GM21786 (cell line): ENCODE measurements around the gene RAB27A.
"Not testable (repeated sequence)": the region's sequence is repeated elsewhere in the genome, so short reads cannot be mapped to it uniquely, and the experiment has no call there.

ENCODE experiments used
- ATAC-seq: cut with Tn5 transposase; IDR thresholded peaks from one replicate; pipeline ENCODE4 v1.9.1; 2021; ENCODE audit not compliant: unreplicated experiment

RAB27A gene

DNA sequence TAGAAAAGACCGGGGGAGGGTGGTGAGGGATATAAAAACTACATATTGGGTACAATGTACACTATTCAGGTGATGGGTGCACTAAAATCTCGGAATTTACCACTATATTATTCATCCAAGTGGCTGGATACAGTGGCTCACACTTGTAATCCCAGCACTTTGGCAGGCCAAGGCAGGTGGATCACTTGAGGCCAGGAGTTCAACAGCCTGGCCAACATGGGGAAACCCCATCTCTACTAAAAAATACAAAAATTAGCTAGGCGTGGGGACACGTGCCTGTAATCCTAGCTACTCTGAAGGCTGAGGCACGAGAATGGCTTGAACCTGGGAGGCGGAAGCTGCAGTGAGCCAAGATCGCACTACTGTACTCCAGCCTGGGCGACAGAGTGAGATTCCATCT is 37.4 kb downstream of the RAB27A start:
- not testable (repeated sequence) for ATAC-seq

DNA sequence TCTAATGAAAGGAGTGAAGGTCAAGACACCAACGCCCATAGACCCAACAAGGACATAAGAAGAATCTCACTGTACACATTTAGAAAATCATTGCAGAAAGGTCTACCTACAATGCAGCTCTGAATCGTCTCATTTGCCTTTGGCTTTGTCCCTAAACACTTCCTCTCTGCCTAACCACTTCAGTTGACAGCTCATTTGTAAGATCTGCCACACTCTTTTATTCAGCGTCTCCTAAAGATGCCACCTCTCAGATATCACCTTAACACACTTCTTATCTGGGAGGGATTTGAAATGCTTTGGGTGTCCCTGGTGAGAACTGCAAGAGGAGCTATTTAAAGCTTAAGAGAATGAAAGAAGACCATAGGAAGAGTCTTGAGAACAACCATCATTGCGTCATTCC is 38.7 kb downstream of the RAB27A start:
- no peak for ATAC-seq

DNA sequence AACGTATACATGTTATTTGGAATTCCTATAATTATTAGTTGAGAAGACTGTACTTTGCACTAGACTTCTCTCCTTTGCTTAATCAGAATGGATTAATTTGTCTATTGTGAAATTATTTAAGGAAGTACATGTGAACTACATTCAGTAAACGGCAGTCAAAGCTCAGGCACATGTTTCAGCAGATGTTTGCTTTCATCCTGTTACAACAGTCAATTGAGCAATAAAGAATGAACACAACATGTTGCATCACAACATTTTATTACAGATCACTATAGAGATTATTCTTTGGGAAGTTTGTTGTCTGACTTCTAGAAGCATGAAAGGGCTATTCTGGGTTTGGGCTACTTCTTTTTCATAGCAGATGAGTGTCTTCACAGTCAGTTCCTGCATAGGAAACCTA is 39.2 kb downstream of the RAB27A start:
- ATAC-seq: no peak

DNA sequence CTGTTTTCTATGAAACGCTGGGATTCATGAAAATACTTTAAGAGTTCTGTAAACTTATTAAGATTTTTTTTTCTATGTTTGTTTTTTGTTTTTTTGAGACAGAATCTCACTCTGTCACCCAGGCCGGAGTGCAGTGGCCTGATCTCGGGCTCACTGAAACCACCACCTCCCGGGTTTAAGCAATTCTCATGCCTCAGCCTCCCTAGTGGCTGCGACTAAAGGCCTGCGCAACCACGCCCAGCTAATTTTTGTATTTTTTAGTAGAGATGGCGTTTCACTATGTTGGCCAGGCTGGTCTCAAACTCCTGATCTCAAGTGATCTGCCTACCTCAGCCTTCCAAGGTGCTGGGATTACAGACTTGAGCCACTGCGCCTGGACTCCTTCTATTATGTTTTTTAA is 39.7 kb downstream of the RAB27A start:
- ATAC-seq: not testable (repeated sequence)

DNA sequence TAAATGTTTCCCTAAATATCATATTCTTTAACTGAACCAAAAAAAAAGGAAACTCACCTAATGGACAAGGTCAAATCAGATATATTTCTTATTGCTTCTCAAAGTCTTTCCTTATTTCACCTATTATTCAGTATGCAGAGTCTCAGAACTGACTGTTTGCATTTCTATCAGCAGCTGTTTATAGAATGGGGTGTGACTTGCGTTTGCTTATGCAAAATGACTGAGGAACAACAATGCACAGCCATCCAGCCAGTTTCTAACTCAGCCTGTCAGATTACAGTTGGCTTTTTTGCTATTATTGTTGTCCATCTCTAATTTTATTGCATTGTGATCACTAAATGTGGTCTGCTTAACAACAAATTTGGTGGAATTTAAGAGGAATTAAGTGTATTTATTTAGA is 40.7 kb downstream of the RAB27A start:
- ATAC-seq: no peak

DNA sequence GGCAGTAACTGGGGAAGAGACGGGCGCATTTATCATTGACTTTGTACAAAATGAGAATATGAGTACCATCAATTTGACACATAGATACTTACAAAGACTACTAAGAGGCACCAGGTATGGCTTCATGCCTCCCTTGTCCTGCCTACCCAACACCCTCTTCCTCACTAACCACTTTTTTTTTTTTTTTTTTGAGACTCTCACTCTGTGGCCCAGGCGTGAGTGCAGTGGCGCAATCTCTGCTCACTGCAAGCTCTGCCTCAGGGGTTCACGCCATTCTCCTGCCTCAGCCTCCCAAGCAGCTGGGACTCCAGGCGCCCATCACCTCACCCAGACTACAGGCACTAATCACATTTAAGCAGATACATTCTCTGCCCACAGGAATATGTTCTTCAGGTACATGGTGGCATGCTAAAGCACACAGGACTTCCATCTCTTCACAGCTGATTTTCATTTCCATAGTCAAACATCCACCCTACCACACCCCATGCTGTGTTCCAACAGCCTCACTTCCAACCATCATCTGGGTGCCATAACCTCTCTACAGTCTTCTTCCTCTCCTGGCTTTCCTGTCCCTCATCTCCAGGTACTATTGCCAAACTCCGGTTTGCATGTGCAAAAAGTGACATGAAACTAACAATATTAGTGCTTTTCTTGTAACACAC is 41.7 kb downstream of the RAB27A start:
- ATAC-seq: no peak

DNA sequence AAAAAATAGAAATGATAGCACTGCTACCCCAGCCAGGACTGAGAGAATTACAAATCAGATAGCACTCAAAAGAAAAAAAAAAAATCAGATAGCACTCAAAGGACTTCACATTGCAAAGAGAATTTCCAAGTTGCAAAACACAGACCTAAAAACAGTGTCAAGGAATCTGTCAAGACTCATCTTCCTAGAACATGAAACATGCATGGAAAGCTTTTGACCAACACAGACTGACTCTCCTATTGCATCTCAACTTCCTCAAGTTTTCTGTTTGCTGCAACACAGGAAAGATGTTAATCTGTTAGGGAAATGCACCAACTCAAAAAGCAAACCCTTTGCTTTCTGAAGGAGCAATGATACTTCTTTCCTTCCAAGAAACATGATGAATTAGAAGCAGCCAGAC is 42.3 kb downstream of the RAB27A start:
- ATAC-seq: no peak

DNA sequence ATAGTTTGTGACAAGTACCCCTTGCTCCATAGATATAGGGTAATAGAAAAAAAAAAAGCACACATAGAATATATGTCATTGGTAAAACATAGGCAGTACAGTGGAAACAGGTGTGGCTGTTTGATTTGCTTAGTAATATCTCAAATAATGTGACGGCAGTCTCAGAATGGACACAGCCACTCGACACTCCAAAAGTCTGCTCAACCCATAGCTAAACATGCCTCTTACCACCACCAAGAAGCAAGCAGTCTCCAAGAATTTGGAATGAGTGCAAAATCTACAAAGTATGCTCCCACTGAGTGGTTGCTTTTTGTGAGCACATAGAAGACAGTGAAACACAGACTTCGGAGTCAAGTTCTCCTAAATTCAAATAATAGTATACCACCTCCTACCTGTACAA is 43.0 kb downstream of the RAB27A start:
- ATAC-seq: no peak

DNA sequence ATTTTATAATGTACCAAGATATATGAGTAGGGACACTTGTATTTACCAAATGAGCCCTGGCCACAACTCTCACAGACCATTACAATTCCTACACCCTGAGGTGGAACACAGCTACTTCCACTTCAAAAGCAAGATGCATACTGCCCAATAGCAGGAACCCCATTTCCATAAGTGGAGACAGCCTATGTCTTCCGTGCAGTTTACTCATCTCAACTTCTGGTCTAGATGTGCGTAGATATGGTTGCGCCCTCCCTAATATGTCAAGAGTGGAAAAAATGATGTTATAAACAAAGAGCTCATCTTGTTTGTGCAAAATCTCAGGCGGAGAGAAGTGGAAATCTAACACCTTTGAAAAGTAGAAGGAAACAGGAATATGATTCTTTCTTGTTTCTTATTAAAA is 44.6 kb downstream of the RAB27A start:
- ATAC-seq: no peak

DNA sequence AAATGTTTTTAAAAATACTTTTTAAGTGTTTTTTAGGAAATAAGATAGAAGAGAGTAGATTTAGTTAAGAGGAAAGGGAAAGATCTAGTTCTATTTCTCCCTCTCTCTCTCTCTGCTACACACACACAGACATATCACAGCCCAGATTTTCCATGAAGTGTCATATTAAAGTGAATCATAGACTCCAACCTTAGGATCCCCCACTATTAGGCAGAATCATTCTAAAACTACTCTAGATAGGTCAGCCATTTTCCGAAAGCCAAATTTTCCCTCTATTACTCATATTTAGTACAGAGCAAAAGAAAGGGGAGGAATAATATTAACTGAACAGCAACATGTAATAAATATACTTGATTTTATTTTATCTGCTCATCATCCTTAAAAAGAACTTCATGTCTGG is 47.7 kb downstream of the RAB27A start:
- ATAC-seq: no peak

DNA sequence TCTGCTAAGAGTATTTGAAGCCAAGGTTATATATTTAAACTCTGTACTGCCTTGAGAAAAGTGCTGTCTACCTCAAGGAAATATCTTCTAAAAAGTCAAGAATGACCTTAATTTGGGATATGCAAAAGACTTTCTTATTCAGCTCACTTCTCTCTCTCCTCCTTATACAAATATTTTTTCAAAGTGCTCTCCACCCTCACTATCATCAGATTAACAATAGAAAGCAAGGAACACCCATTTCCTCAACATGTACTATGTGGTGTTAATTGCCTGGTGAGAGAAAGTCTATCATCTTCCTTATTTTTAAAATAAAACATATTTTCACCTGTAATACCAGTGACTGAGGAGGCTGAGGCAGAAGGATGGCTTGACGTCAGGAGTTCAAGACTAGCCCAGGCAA is 48.4 kb downstream of the RAB27A start:
- no peak for ATAC-seq

DNA sequence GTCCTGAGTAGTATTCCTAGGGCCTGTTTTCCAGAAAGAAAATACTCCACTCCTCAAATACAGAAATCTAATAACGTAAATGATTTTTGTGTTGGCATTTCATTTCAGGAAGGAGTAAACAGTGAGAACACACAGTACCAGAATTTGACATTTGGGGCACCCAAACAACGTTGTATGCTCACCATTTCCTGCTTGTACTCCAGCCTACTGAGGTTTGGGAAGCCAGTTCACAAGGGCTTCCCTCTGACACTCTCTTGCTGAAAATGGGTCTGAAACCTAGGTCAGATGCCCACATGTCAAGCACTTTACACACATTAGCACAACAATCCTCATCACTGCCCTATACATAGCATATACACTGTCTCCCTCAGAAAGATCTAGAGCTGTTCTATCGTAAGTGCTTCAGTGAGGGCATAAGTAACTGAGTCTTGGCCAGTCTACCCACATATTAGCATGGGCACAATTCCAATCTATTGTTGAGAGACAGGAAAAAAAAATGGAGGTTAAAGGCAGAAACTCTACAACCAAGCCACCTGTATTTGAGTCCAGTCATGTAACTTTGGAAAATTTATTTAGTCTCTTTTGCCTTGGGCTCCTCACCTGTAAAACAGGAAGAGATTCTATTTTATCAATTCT is 49.4 kb downstream of the RAB27A start:
- no peak for ATAC-seq

DNA sequence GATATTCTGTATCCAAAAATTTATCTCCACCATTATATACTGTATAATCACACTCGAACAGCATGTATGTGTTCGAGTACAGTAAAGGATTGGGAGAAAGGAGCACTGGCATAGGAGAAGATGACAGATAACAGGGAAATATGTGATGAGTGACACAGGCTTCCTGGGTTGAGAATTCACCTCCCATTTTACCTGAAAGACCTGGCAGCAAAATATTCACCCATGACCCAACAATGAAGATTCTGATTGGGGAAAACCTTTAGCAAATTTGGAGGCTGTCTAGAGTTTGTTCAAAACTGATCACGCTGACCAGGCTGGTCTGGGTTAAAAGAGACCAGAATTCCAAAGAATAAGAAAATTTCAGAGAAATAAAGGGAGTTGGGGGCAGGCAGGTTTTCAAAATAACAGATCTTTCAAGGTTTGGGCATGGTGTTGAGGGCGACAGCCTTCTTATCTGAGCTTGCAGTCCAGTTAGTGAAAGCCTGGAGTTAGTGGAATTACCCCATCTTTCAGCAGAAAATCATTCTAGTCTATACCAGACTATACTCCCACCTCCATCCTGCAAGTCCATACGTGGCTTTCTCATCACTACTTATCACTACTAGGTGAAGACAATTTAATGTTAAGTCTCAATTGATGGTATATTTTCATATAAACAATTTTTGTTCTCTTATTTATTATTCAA is 50.0 kb downstream of the RAB27A start:
- no peak for ATAC-seq

DNA sequence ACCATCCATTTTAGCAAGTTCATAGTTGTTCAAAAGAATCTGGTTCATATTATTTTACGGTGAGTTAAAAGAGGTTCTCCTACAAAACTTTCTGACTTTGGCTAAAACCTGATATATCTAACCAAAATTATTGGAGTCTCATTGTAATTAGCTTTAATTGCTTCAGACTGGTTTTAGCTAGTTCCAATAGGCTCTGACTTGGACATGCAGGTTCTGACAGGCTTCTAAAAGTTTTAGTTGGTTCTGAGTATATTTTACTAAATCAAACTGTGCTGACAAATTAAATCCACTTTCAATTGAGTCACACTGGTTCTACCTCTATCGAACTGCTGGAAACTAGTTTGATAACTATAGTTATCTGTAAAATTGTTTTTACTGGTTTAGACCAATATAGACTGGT is 50.7 kb downstream of the RAB27A start:
- no peak for ATAC-seq

DNA sequence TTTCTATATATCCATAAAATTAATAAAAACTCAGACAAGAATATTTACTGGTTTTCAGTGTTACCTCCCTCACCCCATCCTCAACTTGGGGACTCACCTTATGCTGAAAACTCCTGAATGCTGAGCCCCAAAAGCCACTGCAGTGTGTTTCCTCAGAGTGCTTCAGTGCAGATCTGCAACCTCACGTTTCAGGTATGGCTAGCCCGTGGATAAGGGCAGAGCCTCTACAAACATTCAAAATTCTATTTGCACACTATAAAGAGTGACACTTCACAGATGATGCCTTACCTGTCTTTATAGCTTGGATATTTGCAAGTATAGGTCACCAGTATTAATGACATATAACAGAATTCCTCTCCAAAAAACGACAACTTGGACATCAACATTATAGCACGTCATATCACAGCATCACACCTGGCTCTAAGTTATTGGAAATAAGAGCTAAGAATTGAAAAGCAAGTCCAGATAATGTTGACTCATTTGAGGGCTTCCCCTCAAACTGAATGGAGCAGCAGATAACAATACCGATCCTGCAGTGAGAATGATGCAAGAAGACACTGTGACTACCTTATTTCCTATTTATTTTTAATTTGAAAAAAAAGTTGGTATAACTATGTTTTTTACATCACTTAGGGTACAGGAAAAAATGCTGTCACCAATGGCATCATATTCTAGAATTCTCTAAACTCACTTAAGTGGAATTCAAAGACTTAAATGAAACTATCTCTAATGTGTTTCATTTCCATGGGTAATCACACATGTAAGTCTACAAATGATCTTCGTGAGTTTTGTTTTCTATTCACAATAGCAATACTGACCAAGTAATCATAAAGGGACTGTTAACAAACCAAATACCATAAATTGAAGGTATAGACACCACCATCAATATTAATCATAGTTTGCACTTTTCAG is 52.1 kb downstream of the RAB27A start:
- no peak for ATAC-seq

DNA sequence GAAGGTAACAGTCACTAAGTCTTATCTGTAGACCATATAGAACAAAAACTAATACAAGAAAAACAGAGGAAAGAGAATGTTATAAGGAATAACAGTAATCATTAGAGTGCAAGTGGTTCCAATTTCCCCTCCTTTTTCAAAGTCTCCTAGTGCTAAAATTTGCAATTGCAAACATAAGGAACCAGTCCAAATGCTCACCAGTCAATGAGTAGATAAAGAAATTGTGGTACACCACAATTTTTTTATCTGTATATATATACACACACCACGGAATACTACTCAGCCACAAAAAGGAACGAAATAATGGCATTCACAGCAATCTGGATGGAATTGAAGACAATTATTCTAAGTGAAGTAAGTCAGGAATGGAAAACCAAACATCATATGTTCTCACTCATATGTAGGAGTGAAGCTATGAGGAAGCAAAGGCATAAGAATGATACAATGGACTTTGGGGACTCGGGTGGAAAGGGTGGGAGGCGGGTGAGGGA is 54.0 kb downstream of the RAB27A start:
- ATAC-seq: no peak

DNA sequence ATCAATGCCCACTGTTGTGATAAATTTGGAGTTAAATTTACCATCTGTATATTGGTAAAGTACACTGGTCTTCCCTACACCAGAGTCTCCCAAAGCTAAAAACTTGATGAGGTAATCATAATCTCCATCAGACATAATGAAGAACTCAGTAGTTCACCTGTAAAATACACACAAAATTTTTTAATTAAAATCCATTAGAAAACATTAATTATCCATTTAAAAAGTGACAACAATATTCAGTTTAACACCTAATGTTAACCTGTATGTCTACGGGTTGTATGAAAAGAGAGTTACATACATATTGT is 54.9 kb downstream of the RAB27A start:
- no peak for ATAC-seq

DNA sequence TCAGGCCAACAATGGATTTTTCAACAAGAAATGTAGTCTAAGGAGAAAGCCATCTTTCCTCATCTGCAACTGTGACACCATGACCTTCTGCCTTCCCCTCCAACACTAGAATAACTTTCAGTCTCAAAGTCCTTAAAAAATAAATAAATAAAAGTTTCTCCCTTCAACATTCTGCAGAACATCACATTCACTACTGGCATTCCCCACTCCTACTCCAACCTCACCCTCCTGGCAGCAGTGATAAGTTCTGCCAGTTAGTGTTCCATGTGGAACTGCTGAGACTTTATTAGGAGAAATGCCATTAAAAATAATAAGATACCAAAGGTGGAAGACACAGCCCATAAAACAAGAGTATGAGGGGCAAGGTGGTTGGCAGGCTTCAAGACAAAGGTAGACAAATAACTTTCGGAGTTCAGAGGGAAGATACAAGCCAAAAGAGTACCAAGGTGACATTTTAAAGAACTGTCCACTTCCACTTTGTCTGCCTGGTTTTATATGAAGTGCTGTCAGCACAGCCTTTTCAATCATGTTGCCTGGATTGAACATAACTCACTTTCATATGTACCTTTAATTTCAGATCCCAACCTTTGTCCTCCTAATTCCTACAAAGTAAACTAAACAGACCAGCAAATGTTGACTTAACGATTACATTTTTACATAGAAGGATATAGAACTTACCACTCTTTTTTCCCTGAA is 55.4 kb downstream of the RAB27A start:
- ATAC-seq: no peak

DNA sequence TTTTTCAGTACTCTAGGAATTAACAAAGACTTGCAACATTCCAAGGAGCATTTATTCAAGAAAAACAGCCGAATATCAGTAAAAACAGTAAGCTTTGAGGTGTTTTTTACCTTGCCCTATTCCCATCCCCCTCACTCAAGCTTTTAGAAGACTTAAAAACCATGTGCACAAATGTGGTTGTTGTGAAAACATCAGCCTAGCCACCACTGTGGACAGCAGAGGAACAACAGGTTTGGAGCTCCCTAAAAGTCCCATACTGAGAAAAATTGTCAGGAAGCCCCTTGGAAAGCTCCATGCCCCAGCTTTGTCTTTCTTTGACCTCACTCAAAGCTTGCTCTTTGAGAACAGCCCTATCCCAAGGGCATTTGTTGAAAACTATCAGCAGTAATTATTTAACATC is 58.2 kb downstream of the RAB27A start:
- ATAC-seq: no peak

DNA sequence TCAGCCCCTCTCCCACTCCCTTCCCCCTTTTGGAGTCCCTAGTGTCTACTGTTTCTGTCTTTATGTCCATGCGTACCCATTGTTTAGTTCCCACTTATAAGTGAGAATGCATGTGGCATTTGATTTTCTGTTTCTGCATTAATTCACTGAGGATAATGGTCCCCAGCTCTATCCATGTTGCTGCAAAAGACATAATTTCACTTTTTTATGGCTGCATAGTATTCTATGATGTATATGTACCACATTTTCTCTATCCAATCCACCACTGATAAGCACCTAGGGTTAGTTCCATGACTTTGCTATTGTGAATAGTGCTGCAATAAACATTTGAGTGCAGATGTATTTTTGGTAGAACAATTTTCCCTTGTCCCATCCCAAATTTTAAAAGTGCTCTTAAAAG is 58.7 kb downstream of the RAB27A start:
- no peak for ATAC-seq
